H1 (cell line): ENCODE measurements around the gene ITGB2. TPM values are rescaled to one million over a fixed set of nuclear protein-coding genes. Genes with fewer than 3 reads are reported as not detected.

ENCODE experiments used
- CTCF ChIA-PET: fragments of 300-600 bp; sonication (Branson Sonifier 250); formaldehyde crosslinking; loops from one replicate; lab custom pipeline; 2021; ENCODE audit not compliant: partially characterized antibody; lab: Charles Lee
- POLR2A ChIA-PET: fragments of 300-600 bp; sonication (Branson Sonifier 250); formaldehyde crosslinking; loops from one replicate; lab custom pipeline; 2021; ENCODE audit warnings: inconsistent platforms; ENCODE audit not compliant: partially characterized antibody; lab: Charles Lee
- DNase-seq, 2 experiments: peaks; one replicate each; pipeline versions ENCODE4 v3.0.0 to v3.0.0-alpha.2; 2010 to 2022; ENCODE audit warnings: low spot score in 2 of 2, low read depth in 1 of 2, mixed read lengths in 1 of 2
- FAIRE-seq: peaks from 2 replicates; lab custom pipeline; 2011; peaks lifted over from hg19 to GRCh38; lab: Jason Lieb, UNC
- H2AFZ ChIP-seq: 2 replicates; pipeline ENCODE4 v1.8.1; 2012; ENCODE audit warnings: low read length, inconsistent platforms
- H2AK5ac ChIP-seq: 2 replicates; pipeline ENCODE4 v1.6.1; 2013; ENCODE audit warnings: low read depth, low read length
- H2BK120ac ChIP-seq: replicated peaks from 2 replicates; pipeline ENCODE3; 2013; ENCODE audit warnings: low read depth, low read length, inconsistent platforms
- H2BK12ac ChIP-seq: 2 replicates; pipeline ENCODE4 v1.6.1; 2013; ENCODE audit warnings: low read depth, low read length
- H2BK15ac ChIP-seq: 2 replicates; pipeline ENCODE4 v1.6.1; 2013; ENCODE audit warnings: low read length
- H2BK20ac ChIP-seq: 2 replicates; pipeline ENCODE4 v1.6.1; 2013; ENCODE audit warnings: low read length
- H2BK5ac ChIP-seq: 2 replicates; pipeline ENCODE4 v1.6.1; 2013; ENCODE audit warnings: low read depth, low read length
- H3K14ac ChIP-seq: 2 replicates; pipeline ENCODE4 v1.6.1; 2013; ENCODE audit warnings: inconsistent platforms; ENCODE audit not compliant: insufficient read length
- H3K18ac ChIP-seq: 2 replicates; pipeline ENCODE4 v1.6.1; 2013; ENCODE audit warnings: low read length; ENCODE audit errors: extremely low read depth
- H3K23ac ChIP-seq: 2 replicates; pipeline ENCODE4 v1.6.1; 2013; ENCODE audit warnings: inconsistent platforms; ENCODE audit not compliant: insufficient read length
- H3K23me2 ChIP-seq: 2 replicates; pipeline ENCODE4 v1.6.1; 2013; ENCODE audit warnings: low read depth, low read length
- H3K27ac ChIP-seq: 2 replicates; pipeline ENCODE4 v1.6.1; 2011; ENCODE audit warnings: low read depth, low read length, inconsistent platforms
- H3K27me3 ChIP-seq, 4 experiments: replicated peaks in 1 of 4; 1 replicate in 1 of 4; 2 replicates in 3 of 4; pipeline versions ENCODE4 v1.6.1 to v1.8.1; 2011 to 2013; ENCODE audit warnings: low read length in 3 of 4, mild to moderate bottlenecking in 3 of 4, inconsistent platforms in 2 of 4, mixed read lengths in 2 of 4, moderate library complexity in 1 of 4; ENCODE audit not compliant: control insufficient read depth in 3 of 4, insufficient read depth in 3 of 4; ENCODE audit errors: extremely low read depth in 1 of 4
- H3K36me3 ChIP-seq, 4 experiments: 2 replicates each; pipeline versions ENCODE4 v1.6.1 to v1.8.1; 2011 to 2013; ENCODE audit warnings: mild to moderate bottlenecking in 4 of 4, low read length in 3 of 4, moderate library complexity in 2 of 4, control low read depth in 1 of 4, inconsistent platforms in 1 of 4; ENCODE audit not compliant: insufficient read depth in 4 of 4, control insufficient read depth in 2 of 4
- H3K4ac ChIP-seq: replicated peaks from 2 replicates; pipeline ENCODE3; 2013; ENCODE audit warnings: low read length, low read depth, mixed read lengths, inconsistent platforms; ENCODE audit not compliant: insufficient read length
- H3K4me1 ChIP-seq, 4 experiments: replicated peaks in 1 of 4; 1 replicate in 1 of 4; 2 replicates in 3 of 4; pipeline versions ENCODE4 v1.6.1 to v1.8.1; 2011 to 2013; ENCODE audit warnings: low read length in 3 of 4, inconsistent platforms in 2 of 4, mixed read lengths in 1 of 4; ENCODE audit not compliant: insufficient read depth in 4 of 4, control insufficient read depth in 3 of 4
- H3K4me2 ChIP-seq, 2 experiments: 2 replicates each; pipeline versions ENCODE4 v1.6.1 to v1.8.1; 2011 to 2013; ENCODE audit warnings: low read depth in 2 of 2, low read length in 2 of 2, control low read depth in 1 of 2, inconsistent platforms in 1 of 2, mild to moderate bottlenecking in 1 of 2; ENCODE audit not compliant: insufficient read depth in 1 of 2
- H3K4me3 ChIP-seq, 4 experiments: fragments of 200-600, 300-600 bp in 1 of 4; sonication (generic), shearing (Covaris generic), sonication (Bioruptor Twin) in 1 of 4; 2 replicates each; pipeline versions ENCODE4 v1.5.1 to v1.8.1; 2011 to 2016; ENCODE audit warnings: low read length in 4 of 4, low read depth in 3 of 4, control low read depth in 2 of 4, inconsistent platforms in 2 of 4, mild to moderate bottlenecking in 2 of 4, mixed read lengths in 1 of 4, moderate library complexity in 1 of 4; ENCODE audit not compliant: insufficient read depth in 2 of 4; ENCODE audit errors: extremely low read depth in 1 of 4
- H3K56ac ChIP-seq: replicated peaks from 2 replicates; pipeline ENCODE3; 2013; ENCODE audit warnings: low read depth, mild to moderate bottlenecking, mixed read lengths, low read length, inconsistent platforms; ENCODE audit not compliant: insufficient read length
- H3K79me1 ChIP-seq: 2 replicates; pipeline ENCODE4 v1.6.1; 2013; ENCODE audit warnings: low read depth, low read length, control low read depth
- H3K79me2 ChIP-seq, 2 experiments: 2 replicates each; pipeline versions ENCODE4 v1.6.1 to v1.8.1; 2012 to 2013; ENCODE audit warnings: low read length in 2 of 2, mild to moderate bottlenecking in 2 of 2, inconsistent platforms in 1 of 2; ENCODE audit not compliant: insufficient read depth in 2 of 2, control insufficient read depth in 1 of 2
- H3K9ac ChIP-seq, 4 experiments: replicated peaks in 1 of 4; 1 replicate in 1 of 4; 2 replicates in 3 of 4; pipeline versions ENCODE4 v1.6.1 to v1.8.1; 2011 to 2013; ENCODE audit warnings: low read depth in 3 of 4, low read length in 3 of 4, control low read depth in 2 of 4, mild to moderate bottlenecking in 2 of 4, moderate library complexity in 2 of 4, inconsistent platforms in 1 of 4; ENCODE audit errors: extremely low read depth in 1 of 4
- H3K9me3 ChIP-seq, 2 experiments: 2 replicates each; pipeline versions ENCODE4 v1.6.1 to v1.8.1; 2012 to 2013; ENCODE audit warnings: mild to moderate bottlenecking in 2 of 2, moderate library complexity in 2 of 2, control low read depth in 1 of 2, inconsistent platforms in 1 of 2, low read depth in 1 of 2, low read length in 1 of 2, mixed read lengths in 1 of 2; ENCODE audit not compliant: insufficient read depth in 2 of 2
- H4K20me1 ChIP-seq, 2 experiments: replicated peaks in 1 of 2; 2 replicates each; pipeline versions ENCODE3 to v1.8.1; 2011 to 2013; ENCODE audit warnings: inconsistent platforms in 2 of 2, low read length in 2 of 2, mild to moderate bottlenecking in 1 of 2; ENCODE audit not compliant: insufficient read depth in 2 of 2, control insufficient read depth in 1 of 2
- H4K5ac ChIP-seq: 2 replicates; pipeline ENCODE4 v1.6.1; 2013; ENCODE audit warnings: low read length, low read depth, mixed read lengths, inconsistent platforms; ENCODE audit not compliant: insufficient read length
- H4K8ac ChIP-seq: 2 replicates; pipeline ENCODE4 v1.8.0; 2013; ENCODE audit warnings: mild to moderate bottlenecking, moderate library complexity, low read length, inconsistent platforms; ENCODE audit not compliant: insufficient read depth; ENCODE audit errors: extremely low read depth
- H4K91ac ChIP-seq: replicated peaks from 2 replicates; pipeline ENCODE3; 2013; ENCODE audit warnings: low read length, mixed read lengths, inconsistent platforms; ENCODE audit not compliant: insufficient read length
- BACH1 ChIP-seq: IDR thresholded peaks from 2 replicates; pipeline ENCODE4 v1.6.1; 2012; ENCODE audit warnings: low read length, improper control_type of control experiment
- CREB1 ChIP-seq: IDR thresholded peaks from 2 replicates; pipeline ENCODE4 v1.6.1; 2012; ENCODE audit warnings: inconsistent platforms
- FOSL1 ChIP-seq: IDR thresholded peaks from 2 replicates; pipeline ENCODE4 v1.6.1; 2011; ENCODE audit warnings: mild to moderate bottlenecking, low read depth, low read length, moderate library complexity; ENCODE audit not compliant: insufficient read depth
- KDM5A ChIP-seq: fragments of 200-600 bp; IDR thresholded peaks from 2 replicates; pipeline ENCODE4 v1.7.1; 2012; ENCODE audit warnings: mild to moderate bottlenecking, low read length, inconsistent platforms, mixed read lengths
- NANOG ChIP-seq: IDR thresholded peaks from 2 replicates; pipeline ENCODE4 v1.6.1; 2011; ENCODE audit warnings: low read length, low read depth, mild to moderate bottlenecking, inconsistent platforms; ENCODE audit not compliant: insufficient read depth, poor library complexity, severe bottlenecking
- NRF1 ChIP-seq: IDR thresholded peaks from 2 replicates; pipeline ENCODE4 v1.6.1; 2011; ENCODE audit warnings: mild to moderate bottlenecking, low read depth, low read length, improper control_type of control experiment
- PHF8 ChIP-seq: fragments of 200-600 bp; sonication (generic); conservative IDR thresholded peaks from 2 replicates; pipeline ENCODE4 v1.7.1; 2012; ENCODE audit warnings: low read depth, mild to moderate bottlenecking, inconsistent platforms, low read length, moderate library complexity
- POLR2A ChIP-seq, 2 experiments: IDR thresholded peaks; 1 replicate in 1 of 2; 2 replicates in 1 of 2; pipeline ENCODE4 v1.6.1; 2011; ENCODE audit warnings: low read depth in 2 of 2, low read length in 2 of 2, mild to moderate bottlenecking in 2 of 2; ENCODE audit errors: control extremely low read depth in 1 of 2
- RNF2 ChIP-seq: fragments of 200-900, 300-1000 bp; sonication (generic); IDR thresholded peaks from 2 replicates; pipeline ENCODE4 v1.7.1; 2016; ENCODE audit warnings: borderline replicate concordance, low read depth, mild to moderate bottlenecking, antibody characterized with exemption, low read length; ENCODE audit not compliant: poor library complexity, severe bottlenecking; ENCODE audit errors: missing control alignments
- SP2 ChIP-seq: IDR thresholded peaks from 2 replicates; pipeline ENCODE4 v1.6.1; 2012; ENCODE audit warnings: mild to moderate bottlenecking, low read length, inconsistent platforms
- TEAD4 ChIP-seq: IDR thresholded peaks from 2 replicates; pipeline ENCODE4 v1.6.1; 2012; ENCODE audit warnings: low read depth, low read length, inconsistent platforms, mixed read lengths
- USF2 ChIP-seq: IDR thresholded peaks from 2 replicates; pipeline ENCODE4 v1.6.1; 2011; ENCODE audit warnings: low read length, improper control_type of control experiment
- WGBS, 2 experiments: shearing (Covaris generic) in 1 of 2; methylation state at CpG; one replicate each; pipeline versions ENCODE4 v1.1.6 to v1.1.7; 2013 to 2015; ENCODE audit warnings: low lambda C conversion rate in 2 of 2, mixed read lengths in 2 of 2, inconsistent platforms in 1 of 2, low coverage in 1 of 2, missing lambda C conversion rate in 1 of 2; ENCODE audit not compliant: insufficient replicate concordance in 2 of 2, insufficient coverage in 1 of 2, insufficient read length in 1 of 2; ENCODE audit errors: extremely low coverage in 1 of 2, missing lambda C conversion rate in 1 of 2; 5-methylcytosine and 5-hydroxymethylcytosine counted together
- polyA plus RNA-seq, 7 experiments: library from polyadenylated mRNA; depleted of rRNA in 3 of 7; stranded (reverse) in 5 of 7; unstranded in 2 of 7; fragments of >200 nt in 5 of 7; fragments of 200-250 nt in 2 of 7; gene quantifications; 1 replicate in 5 of 7; 2 replicates in 1 of 7; 4 replicates in 1 of 7; pipeline versions ENCODE4 v1.2.1 to v1.2.3, GENCODE V29; 2011 to 2013; ENCODE audit warnings: missing spikeins in 2 of 7, mixed read lengths in 2 of 7
- total RNA-seq: library from RNA; stranded (reverse); fragmentation: NEBNext Ultra II Directional; extraction: Animal tissue kit (Norgen Biotek cat#: 25700); gene quantifications from 2 replicates; pipeline ENCODE4 v1.2.1, GENCODE V29; 2021

The ITGB2 gene
- total and polyA plus RNA-seq, 2 of the 8 experiments (the other 6 are each of a cell fraction or from before 2014, with no cell fraction given): 0.24 to 0.63 TPM

- Histone ChIP-seq H3K23me2 (no peaks in the 10 kb centered on the region), H3K23ac (no peak overlapping the region), H3K4me3 (no peak overlapping the region), H4K20me1 (peaks cover 42 to 55% of the 10 kb centered on the region in 2 experiments), H3K79me1 (peaks cover 30% of the 10 kb centered on the region), H3K36me3 (peaks cover 11 to 24% (median 21%) of the 10 kb centered on the region in 4 experiments; a peak in 7 of 8 replicates), H4K8ac (no peak overlapping the region; the same call in 1 of the 2 replicates), H3K4me2 (no peak overlapping the region), H3K9me3 (no peaks in the 10 kb centered on the region), H3K4me1 (peaks cover 0 to under 1% (median 0%) of the 10 kb centered on the region in 4 experiments; a peak in 3 of 7 replicates), H4K91ac (no peak overlapping the region), H4K5ac (no peak overlapping the region), H2BK120ac (no peak overlapping the region), H3K79me2 (peaks cover 22 to 77% of the 10 kb centered on the region in 2 experiments), H2BK12ac (no peak overlapping the region), H2BK15ac (no peak overlapping the region), H3K14ac (no peak overlapping the region), H3K4ac (no peak overlapping the region), H3K9ac (no peak overlapping the region), H2AK5ac (no peak overlapping the region), H3K56ac (no peak overlapping the region), H2BK5ac (no peak overlapping the region), H3K27ac (no peak overlapping the region), H3K27me3 (no peaks in the 10 kb centered on the region), H2AFZ (no peak overlapping the region), H3K18ac (no peak overlapping the region), H2BK20ac (no peak overlapping the region)
- FAIRE-seq (no peak), DNase-seq (no peak)
- CTCF ChIA-PET: interaction anchor here (0.9 to 9.6 kb wide), 8 partner anchors 12 to 192 kb away, joined by 3 to 101 read pairs (median 6); no protein-coding TSS in a partner anchor
- 93% methylated on average over 25 of the region's 25 CpGs; no CpG with 5 or more reads in 1 of the 2 experiments for WGBS, 2 experiments
- POLR2A ChIA-PET: no interaction called here
- no peak for TF ChIP-seq FOSL1
- no peak for TF ChIP-seq SP2
- TF ChIP-seq PHF8: no peak
- TF ChIP-seq KDM5A: no peak
- no peak for TF ChIP-seq BACH1
- TF ChIP-seq POLR2A (IDR thresholded peaks at IDR 0.05; ENCODE audit: control extremely low read depth in 1 of 2, low read depth in 2 of 2, low read length in 2 of 2): no peak
- TF ChIP-seq CREB1: no peak
- TF ChIP-seq RNF2: no peak
- TF ChIP-seq NANOG: no peak
- no peak for TF ChIP-seq TEAD4
- TF ChIP-seq USF2: no peak
- no peak for TF ChIP-seq NRF1
Measured at GRCh38 chr21:44946254-44947041, 25.7 kb upstream of the ITGB2 start.
